Measurements from ENCODE around the gene TAF11L2. TPM values are rescaled to one million over a fixed set of nuclear protein-coding genes. Genes with fewer than 3 reads are reported as not detected.
"Not testable (repeated sequence)": the region's sequence is repeated elsewhere in the genome, so short reads cannot be mapped to it uniquely, and the experiment has no call there.

TAF11L2 gene
- total RNA-seq, 1 donor from 2014 or later: not detected

DNA sequence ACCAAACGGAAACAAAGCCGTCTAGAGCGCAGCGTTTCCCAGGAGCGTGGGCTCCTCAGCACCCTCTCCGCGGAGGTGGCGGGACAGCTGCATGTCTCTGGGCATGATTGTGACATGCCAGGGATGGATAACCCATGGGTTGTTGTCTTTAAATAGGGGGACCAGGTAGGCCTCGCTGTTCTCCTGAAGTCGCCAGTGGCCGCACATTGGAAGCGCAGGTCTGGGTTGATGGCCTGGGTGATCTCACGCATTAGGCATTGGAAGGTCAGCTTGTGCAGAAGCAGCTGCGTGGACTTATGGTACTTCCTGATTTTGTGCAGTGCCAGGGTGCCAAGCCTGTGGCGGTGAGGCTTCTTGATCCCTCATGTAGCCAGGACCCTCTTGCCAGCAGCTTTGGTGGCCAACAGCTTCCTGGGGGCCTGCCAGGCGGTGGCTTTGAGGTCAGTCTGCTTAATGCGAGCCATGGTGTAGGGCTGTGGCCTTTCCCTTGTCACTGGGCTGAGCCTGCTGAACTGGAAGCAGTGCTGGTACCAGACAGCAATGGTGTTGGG lies 13.8 kb downstream of the TAF11L2 start:
- Mint-ChIP-seq H3K36me3 (ENCODE audit: low read depth) (no peaks in the 10 kb centered on the region), H3K27ac (no peak overlapping the region), H3K4me3 (no peak overlapping the region), H3K27me3 (peaks cover 4% of the 10 kb centered on the region), H3K9me3 (no peaks in the 10 kb centered on the region), H3K4me1 (no peaks in the 10 kb centered on the region)
- CTCF ChIA-PET: no interaction called here
- DNase-seq (no peak), ATAC-seq (ENCODE audit: low read depth) (no peak)
- POLR2A ChIA-PET: no interaction called here
- intact Hi-C loops (cut with micrococcal nuclease): no loop called here
- TF ChIP-seq, protein P1, sequence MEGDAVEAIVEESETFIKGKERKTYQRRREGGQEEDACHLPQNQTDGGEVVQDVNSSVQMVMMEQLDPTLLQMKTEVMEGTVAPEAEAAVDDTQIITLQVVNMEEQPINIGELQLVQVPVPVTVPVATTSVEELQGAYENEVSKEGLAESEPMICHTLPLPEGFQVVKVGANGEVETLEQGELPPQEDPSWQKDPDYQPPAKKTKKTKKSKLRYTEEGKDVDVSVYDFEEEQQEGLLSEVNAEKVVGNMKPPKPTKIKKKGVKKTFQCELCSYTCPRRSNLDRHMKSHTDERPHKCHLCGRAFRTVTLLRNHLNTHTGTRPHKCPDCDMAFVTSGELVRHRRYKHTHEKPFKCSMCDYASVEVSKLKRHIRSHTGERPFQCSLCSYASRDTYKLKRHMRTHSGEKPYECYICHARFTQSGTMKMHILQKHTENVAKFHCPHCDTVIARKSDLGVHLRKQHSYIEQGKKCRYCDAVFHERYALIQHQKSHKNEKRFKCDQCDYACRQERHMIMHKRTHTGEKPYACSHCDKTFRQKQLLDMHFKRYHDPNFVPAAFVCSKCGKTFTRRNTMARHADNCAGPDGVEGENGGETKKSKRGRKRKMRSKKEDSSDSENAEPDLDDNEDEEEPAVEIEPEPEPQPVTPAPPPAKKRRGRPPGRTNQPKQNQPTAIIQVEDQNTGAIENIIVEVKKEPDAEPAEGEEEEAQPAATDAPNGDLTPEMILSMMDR (IDR thresholded peaks at IDR 0.05): no peak

- H3K4me3 Mint-ChIP-seq; H3K36me3 Mint-ChIP-seq (ENCODE audit: low read depth); DNase-seq; intact Hi-C loops (cut with micrococcal nuclease); ATAC-seq (ENCODE audit: low read depth); CTCF ChIA-PET; POLR2A ChIA-PET; H3K4me1 Mint-ChIP-seq; H3K27ac Mint-ChIP-seq; H3K9me3 Mint-ChIP-seq; H3K27me3 Mint-ChIP-seq: not testable (repeated sequence)
Observed at GRCh38 chr5:17517526-17517925, 19.5 kb downstream of the TAF11L2 start.

DNA sequence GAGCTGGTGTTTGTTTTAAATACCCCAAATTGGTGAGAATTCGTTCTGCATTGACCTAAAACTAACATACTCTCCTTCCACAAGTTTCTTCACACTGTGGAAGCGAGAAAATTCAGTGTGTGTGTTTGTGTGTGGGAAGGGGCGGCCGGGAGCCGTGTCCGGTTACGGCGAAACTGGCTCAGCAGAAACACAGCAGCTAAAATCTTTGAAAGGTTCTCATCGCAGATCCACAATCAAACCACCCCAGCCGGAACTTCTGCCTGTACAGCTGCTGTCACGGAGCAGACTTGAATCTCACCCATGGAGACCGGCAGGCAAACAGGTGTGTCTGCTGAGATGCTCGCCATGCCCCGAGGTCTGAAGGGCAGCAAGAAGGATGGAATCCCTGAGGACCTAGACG lies 20.0 kb downstream of the TAF11L2 start, which contains the start of gene TAF11L3:
TAF11L3 (plus strand) TSS at position 301 of the 400 bp plus-strand sequence.
- H3K36me3 Mint-ChIP-seq (ENCODE audit: low read depth); H3K4me1 Mint-ChIP-seq; H3K27me3 Mint-ChIP-seq; POLR2A ChIA-PET; H3K27ac Mint-ChIP-seq; H3K4me3 Mint-ChIP-seq; DNase-seq; intact Hi-C loops (cut with micrococcal nuclease); H3K9me3 Mint-ChIP-seq; CTCF ChIA-PET; ATAC-seq (ENCODE audit: low read depth): not testable (repeated sequence)

DNA sequence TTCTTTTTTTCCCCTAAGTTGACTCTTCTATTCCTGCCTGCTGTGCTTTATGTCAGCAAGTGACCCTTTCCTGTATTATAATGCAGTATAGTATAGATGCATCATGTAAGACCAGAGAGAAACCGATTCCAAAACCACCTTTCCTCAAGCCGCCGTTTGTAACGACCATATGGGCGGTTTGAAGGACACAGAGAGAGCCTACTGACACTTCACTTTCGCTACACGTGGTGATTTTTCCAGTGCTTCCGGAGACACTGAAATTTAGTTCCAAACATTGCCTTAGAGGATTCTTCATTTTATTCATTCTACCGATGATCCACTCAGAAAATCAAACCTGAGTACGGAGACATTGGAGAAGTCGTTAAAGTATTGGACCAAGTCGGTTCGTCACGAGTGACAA lies 21.5 kb downstream of the TAF11L2 start:
- H3K9me3 Mint-ChIP-seq; intact Hi-C loops (cut with micrococcal nuclease); DNase-seq; H3K4me3 Mint-ChIP-seq; POLR2A ChIA-PET; H3K27ac Mint-ChIP-seq; H3K27me3 Mint-ChIP-seq; ATAC-seq (ENCODE audit: low read depth); H3K4me1 Mint-ChIP-seq; H3K36me3 Mint-ChIP-seq (ENCODE audit: low read depth); CTCF ChIA-PET: not testable (repeated sequence)

DNA sequence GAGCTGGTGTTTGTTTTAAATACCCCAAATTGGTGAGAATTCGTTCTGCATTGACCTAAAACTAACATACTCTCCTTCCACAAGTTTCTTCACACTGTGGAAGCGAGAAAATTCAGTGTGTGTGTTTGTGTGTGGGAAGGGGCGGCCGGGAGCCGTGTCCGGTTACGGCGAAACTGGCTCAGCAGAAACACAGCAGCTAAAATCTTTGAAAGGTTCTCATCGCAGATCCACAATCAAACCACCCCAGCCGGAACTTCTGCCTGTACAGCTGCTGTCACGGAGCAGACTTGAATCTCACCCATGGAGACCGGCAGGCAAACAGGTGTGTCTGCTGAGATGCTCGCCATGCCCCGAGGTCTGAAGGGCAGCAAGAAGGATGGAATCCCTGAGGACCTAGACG lies 23.5 kb downstream of the TAF11L2 start, which contains the start of gene TAF11L4:
TAF11L4 (plus strand) TSS at position 301 of the 400 bp plus-strand sequence.
- POLR2A ChIA-PET; CTCF ChIA-PET; H3K4me1 Mint-ChIP-seq; H3K27ac Mint-ChIP-seq; DNase-seq; H3K9me3 Mint-ChIP-seq; ATAC-seq (ENCODE audit: low read depth); H3K4me3 Mint-ChIP-seq; H3K36me3 Mint-ChIP-seq (ENCODE audit: low read depth); intact Hi-C loops (cut with micrococcal nuclease); H3K27me3 Mint-ChIP-seq: not testable (repeated sequence)

- H3K36me3 Mint-ChIP-seq (ENCODE audit: low read depth); H3K9me3 Mint-ChIP-seq; H3K4me1 Mint-ChIP-seq; H3K27me3 Mint-ChIP-seq; intact Hi-C loops (cut with micrococcal nuclease); DNase-seq; ATAC-seq (ENCODE audit: low read depth); POLR2A ChIA-PET; H3K27ac Mint-ChIP-seq; CTCF ChIA-PET; H3K4me3 Mint-ChIP-seq: not testable (repeated sequence)
Observed at GRCh38 chr5:17524935-17525334, 26.9 kb downstream of the TAF11L2 start, which contains the start of gene TAF11L5. Gene TAF11L5, plus strand, starts transcription at chr5:17525235.

DNA sequence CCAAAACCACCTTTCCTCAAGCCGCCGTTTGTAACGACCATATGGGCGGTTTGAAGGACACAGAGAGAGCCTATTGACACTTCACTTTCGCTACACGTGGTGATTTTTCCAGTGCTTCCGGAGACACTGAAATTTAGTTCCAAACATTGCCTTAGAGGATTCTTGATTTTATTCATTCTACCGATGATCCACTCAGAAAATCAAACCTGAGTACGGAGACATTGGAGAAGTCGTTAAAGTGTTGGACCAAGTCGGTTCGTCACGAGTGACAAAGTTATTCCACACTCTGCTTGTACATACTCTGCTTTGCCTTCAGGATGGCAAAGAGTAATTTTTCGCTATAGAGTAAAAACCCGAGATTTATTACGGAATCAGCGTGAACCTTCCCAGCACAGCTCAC lies 28.5 kb downstream of the TAF11L2 start:
- H3K4me3 Mint-ChIP-seq; DNase-seq; intact Hi-C loops (cut with micrococcal nuclease); POLR2A ChIA-PET; H3K36me3 Mint-ChIP-seq (ENCODE audit: low read depth); ATAC-seq (ENCODE audit: low read depth); H3K27me3 Mint-ChIP-seq; H3K27ac Mint-ChIP-seq; H3K9me3 Mint-ChIP-seq; H3K4me1 Mint-ChIP-seq; CTCF ChIA-PET: not testable (repeated sequence)

DNA sequence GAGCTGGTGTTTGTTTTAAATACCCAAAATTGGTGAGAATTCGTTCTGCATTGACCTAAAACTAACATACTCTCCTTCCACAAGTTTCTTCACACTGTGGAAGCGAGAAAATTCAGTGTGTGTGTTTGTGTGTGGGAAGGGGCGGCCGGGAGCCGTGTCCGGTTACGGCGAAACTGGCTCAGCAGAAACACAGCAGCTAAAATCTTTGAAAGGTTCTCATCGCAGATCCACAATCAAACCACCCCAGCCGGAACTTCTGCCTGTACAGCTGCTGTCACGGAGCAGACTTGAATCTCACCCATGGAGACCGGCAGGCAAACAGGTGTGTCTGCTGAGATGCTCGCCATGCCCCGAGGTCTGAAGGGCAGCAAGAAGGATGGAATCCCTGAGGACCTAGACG lies 30.3 kb downstream of the TAF11L2 start, which contains the start of gene TAF11L6:
TAF11L6 (plus strand) TSS at position 301 of the 400 bp plus-strand sequence.
- H3K9me3 Mint-ChIP-seq; H3K27ac Mint-ChIP-seq; H3K4me1 Mint-ChIP-seq; H3K27me3 Mint-ChIP-seq; H3K36me3 Mint-ChIP-seq (ENCODE audit: low read depth); DNase-seq; CTCF ChIA-PET; POLR2A ChIA-PET; intact Hi-C loops (cut with micrococcal nuclease); ATAC-seq (ENCODE audit: low read depth); H3K4me3 Mint-ChIP-seq: not testable (repeated sequence)

Other genes starting within 250 kb of the TAF11L2 start
- gene TAF11L3, start 20.1 kb downstream of the TAF11L2 start, total RNA-seq: not detected in 2 replicates
- not detected in 2 replicates for gene TAF11L4, start 23.6 kb downstream of the TAF11L2 start, total RNA-seq
- not detected in 2 replicates for gene TAF11L5, start 27.0 kb downstream of the TAF11L2 start, total RNA-seq
- not detected in 2 replicates for gene TAF11L6, start 30.4 kb downstream of the TAF11L2 start, total RNA-seq
- not detected in 2 replicates for gene TAF11L7, start 87.5 kb downstream of the TAF11L2 start, total RNA-seq
- gene TAF11L8, start 92.7 kb downstream of the TAF11L2 start, total RNA-seq: not detected in 2 replicates
- not detected in 2 replicates for gene TAF11L9, start 96.2 kb downstream of the TAF11L2 start, total RNA-seq
- not detected in 2 replicates for gene TAF11L10, start 99.6 kb downstream of the TAF11L2 start, total RNA-seq
- not detected in 2 replicates for gene TAF11L11, start 106.0 kb downstream of the TAF11L2 start, total RNA-seq
- not detected in 2 replicates for gene TAF11L12, start 112.2 kb downstream of the TAF11L2 start, total RNA-seq
- not detected in 2 replicates for gene TAF11L13, start 133.9 kb downstream of the TAF11L2 start, total RNA-seq
- not detected in 2 replicates for gene TAF11L14, start 136.2 kb downstream of the TAF11L2 start, total RNA-seq

Measured in activated B cell treated with CpG ODN at 0.5 μM for 24 hours (primary cell).